Renal cortical epithelial cell (primary cell): ENCODE results near the gene ARHGAP26. TPM values are rescaled to one million over a fixed set of nuclear protein-coding genes. Genes with fewer than 3 reads are reported as not detected.

Source experiments
- DNase-seq: peaks from one replicate; pipeline ENCODE4 v3.0.0-alpha.2; 2011; ENCODE audit warnings: low read depth
- total RNA-seq: library from RNA; depleted of rRNA; stranded (reverse); fragments of >200 nt; gene quantifications from 2 replicates; pipeline ENCODE4 v1.2.3, GENCODE V29; 2014

Gene ARHGAP26
- total RNA-seq, 1 donor from 2014 or later: 10.4 TPM

GRCh38 chr5:142873831-142874230 lies 103.7 kb downstream of the ARHGAP26 start:
- DNase-seq: no peak

GRCh38 chr5:142874540-142874939 lies 104.4 kb downstream of the ARHGAP26 start:
- peak; percentile 96 for DNase-seq

DNA sequence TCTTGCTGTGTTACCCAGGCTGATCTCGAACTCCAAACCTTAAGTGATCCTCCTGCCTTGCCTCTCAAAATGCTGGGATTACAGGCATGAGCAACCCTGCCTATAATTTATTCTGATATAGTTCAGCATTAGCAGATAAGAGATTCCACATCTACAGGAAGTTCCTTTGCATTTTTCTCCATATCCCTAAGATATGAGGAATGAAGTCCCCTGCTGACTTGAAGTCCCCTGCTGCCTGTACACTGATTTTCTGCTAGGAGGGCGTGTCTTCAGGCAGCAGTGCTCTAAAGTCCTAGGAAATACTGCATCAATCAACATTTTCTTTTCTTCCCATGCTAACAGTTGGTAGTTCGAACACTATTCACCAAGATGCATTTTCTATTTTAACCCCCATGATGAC lies 105.8 kb downstream of the ARHGAP26 start:
- DNase-seq: no peak

- no peak for DNase-seq
Observed at GRCh38 chr5:142876817-142877216, 106.6 kb downstream of the ARHGAP26 start.

DNA sequence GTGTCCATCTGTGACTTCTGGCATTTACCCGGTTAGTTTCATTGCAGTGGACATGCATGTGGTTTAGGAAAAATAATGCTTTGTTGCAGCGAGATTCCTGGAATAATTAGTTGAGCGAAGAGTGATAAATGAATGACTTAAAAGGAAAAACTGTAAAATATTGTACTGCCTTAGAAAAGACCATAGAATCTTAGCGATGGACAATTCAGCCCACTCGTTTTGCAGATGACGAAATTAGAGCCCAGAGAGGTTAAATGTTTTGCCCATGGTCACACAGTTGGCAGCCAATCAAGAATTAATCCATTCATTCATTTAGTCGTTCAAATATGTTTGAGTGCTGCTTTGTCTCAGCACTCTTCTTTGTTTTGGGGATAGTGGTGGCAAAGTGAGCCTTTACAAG lies 107.9 kb downstream of the ARHGAP26 start:
- DNase-seq: no peak

DNA sequence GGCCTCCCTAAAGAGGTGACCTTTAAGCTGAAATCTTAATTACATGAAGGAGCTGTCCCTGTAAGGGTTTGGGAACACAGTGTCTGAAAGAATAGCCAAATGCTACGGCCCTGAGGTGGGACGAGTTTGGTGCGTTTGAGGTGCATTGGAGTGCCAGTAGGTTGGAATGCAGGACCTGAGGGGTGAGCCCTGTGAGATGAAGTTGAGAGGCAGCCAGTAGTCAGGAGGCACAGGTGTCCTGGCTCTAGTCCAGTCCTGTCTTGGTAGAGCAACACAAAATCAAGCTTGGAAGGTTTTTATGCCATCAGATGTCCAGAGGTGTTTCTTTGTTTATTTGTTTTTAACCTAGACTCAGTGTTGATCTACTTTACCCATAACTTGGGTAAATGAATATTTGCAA lies 108.5 kb downstream of the ARHGAP26 start:
- no peak for DNase-seq

GRCh38 chr5:142881076-142881783 lies 111.1 kb downstream of the ARHGAP26 start:
- no peak for DNase-seq

- DNase-seq: no peak
Observed at GRCh38 chr5:142881784-142882126, 111.6 kb downstream of the ARHGAP26 start.

GRCh38 chr5:142883025-142883424 lies 112.8 kb downstream of the ARHGAP26 start:
- no peak for DNase-seq

DNA sequence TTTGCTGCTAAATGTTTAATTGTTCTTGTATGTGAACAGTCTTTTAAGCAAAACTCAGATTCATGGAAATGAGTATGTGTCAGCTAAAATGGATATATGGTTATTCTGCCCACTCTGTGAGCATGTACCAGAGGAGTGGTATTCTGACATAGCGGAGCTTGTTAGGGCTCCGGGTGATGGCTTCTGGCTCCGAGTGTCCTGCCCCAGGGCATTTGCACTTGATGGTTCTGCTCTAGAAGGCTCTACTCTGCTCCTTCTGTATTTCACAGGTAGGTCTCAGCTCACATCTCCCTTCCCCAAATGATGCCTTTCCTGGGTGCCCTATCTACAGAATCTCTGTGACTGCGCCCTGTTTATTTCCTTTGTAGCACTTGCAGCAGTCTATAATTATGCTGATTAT lies 113.3 kb downstream of the ARHGAP26 start:
- DNase-seq: no peak

DNA sequence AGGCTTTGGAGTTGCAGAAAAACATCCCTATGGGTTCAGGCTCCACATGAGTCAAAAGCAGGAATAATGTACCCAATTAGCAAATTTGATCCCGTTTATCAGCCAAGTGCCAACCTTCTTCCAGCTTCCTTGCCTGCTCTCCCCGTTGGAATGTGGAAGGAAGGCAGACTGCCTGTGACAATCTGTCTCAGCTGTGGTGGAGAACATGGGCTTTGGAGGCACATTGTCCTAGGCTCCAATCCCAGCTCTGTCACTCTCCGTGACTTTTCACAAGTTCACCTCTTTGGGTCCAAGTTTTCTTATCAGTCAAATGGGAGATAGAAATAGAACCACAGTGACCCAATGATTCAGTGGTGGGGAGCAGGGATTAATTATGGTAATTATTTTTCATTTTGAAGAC lies 113.9 kb downstream of the ARHGAP26 start:
- no peak for DNase-seq

DNA sequence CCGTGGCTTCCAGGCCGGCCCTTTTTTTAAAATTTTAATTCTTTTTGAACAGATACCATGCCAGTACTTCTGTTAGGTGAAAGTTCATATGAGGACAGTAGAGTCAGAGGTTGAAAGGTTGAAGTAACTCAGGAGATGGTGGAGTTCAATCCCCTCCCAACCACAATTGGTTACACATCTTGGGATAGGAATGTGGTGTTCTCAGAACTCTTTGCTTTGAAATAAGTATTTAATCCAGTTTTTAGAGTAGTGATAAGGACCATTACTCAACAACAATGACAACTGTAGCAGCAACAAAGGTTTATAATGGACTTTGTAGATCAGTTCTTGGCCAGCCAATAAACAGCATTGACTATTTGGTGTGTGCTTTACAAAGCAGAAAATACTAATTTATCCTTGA lies 116.0 kb downstream of the ARHGAP26 start:
- peak; percentile 73 for DNase-seq

DNA sequence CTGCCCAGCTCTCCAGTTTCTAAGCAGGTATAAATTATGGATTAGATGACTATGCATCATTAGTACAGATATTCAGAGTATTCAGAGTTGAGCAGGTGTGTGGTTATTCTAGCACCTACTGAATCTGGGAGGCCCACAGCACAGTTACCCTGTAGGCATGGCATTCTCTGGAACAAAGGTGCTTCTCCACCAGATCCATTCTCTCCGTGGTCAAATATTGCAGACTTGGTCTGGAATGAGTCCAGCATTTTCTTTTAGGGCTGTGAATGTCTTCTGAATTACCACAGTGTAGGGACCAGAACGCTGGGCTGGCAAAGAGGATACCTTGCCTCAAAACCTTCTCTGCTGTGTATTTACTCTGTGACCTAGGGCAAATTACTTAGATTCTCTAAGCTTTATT lies 116.8 kb downstream of the ARHGAP26 start:
- peak; percentile 52 for DNase-seq

DNA sequence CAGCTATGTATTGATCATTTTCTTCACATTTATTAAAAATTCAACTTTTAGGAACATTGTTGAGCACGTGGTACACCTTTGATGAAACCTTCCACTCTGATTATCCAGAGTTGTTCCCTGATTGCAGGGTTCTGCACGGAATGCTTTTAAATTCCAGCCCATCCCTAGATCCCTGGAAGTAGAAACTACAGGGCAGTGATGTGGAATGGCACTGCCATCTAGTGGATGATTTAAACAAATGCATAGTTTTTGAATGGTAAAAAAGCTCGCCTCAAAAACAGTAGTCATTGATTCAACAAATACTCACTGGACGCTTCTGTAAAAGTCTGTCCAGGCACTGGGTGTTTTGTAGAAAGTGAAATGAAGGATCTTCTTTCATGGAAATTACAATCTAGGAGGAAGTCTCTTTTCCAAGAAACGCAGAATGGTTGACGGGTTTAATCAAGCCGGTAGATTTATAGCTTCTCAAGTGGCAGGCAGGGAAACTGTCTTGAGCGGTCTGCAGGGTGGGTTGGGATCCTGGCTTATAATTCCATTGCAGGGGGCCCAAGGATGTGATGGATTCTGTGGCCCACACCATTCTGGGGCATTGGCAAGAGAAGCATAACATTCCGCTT lies 118.4 kb downstream of the ARHGAP26 start:
- DNase-seq: peak; percentile 63

DNA sequence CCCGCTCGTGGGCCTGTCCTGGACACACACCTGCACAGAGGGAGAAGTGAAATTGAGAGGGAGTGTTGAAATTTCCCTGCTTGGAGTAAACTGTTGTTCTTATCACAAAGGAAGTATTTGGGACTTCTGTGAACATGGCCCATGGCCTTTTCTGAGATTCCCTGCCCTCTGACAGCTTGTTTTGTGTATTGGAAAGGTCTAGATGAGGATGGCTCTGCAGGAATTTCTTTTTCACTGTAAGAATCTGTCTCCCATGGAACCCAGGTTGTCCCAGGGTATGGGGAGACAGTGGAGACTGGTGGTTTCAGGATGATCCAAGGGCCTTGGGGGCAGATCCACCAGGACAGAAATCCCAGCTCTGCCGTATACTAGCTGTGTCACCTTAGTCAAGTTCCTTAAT lies 121.8 kb downstream of the ARHGAP26 start:
- no peak for DNase-seq

DNA sequence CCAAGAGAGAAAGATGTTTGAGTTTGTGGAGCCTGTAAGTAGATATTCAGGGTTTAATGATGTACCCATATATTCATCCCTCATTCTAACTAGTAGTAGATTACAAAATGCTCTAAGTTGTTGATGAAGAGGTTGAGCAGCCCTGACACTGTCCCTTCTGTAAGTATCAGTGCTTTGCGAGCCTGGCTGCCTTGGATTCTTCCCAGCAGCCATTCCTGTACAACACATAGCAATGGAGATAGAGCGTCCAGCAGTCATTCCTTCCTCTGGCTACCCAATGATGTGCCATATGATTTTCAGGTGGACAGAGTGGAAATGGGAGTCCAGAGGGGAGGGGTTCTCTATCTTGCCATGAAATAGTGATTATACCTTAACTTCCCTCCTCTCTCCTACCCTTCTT lies 124.1 kb downstream of the ARHGAP26 start:
- no peak for DNase-seq

DNA sequence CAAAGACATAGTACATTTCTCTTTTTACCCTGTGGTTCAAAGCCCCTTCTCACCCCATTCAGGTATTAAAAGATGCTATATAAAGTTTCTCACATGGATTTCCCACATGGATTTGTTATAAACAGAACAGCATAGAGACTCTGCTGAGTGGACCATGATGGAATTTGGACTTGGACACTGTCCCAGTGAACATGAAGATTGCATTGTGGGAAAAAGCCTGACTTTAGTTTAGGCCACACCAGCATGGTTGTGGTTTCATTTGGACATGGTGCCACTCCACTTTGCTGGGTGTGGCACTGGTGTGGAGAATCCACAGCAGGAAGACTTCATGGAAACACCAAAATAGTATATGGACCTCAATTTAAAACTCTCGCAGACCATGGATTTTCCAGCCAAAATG lies 124.6 kb downstream of the ARHGAP26 start:
- DNase-seq: peak; percentile 82

GRCh38 chr5:142896325-142897007 lies 126.3 kb downstream of the ARHGAP26 start:
- DNase-seq: peak; percentile 31

- DNase-seq: no peak
Observed at GRCh38 chr5:142897328-142897727, 127.2 kb downstream of the ARHGAP26 start.

- DNase-seq: peak; percentile 60
Observed at GRCh38 chr5:142900927-142901326, 130.8 kb downstream of the ARHGAP26 start.

DNA sequence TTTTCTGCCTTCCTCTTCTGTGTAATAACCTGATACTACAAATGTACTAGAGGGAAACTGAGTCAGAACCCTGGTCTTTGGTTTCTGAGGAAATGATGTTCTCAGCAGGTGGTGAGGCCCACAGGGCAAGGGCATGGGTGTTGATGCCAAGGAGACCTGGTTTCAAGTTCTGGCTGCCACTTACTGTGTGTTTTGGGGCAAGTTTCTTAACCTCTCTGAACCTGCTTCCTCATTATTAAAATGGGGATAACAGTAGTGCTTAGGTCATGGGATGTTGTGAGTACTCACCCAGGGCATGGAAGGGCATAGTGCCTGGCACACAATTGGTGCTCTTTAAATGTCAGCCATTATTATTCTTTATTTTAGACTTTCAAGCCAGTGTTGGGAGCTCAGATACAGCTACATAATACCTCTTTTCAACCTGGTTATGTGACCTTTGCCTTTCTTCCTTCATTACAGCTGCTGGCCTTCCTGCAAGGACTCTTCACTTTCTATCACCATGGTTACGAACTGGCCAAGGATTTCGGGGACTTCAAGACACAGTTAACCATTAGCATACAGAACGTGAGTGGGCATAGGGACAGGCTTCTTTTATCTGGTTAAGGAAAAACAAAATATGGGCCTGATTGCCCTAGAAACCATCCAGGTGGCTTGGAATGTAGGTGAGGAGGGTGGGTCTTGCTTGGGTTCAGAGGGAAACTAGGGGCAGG lies 131.5 kb downstream of the ARHGAP26 start:
- DNase-seq: peak; percentile 48

- no peak for DNase-seq
Observed at GRCh38 chr5:142902186-142902965, 132.2 kb downstream of the ARHGAP26 start.
